Kidney capillary endothelial cell (primary cell): Measurements from ENCODE around the gene ILK.

Experiments
- DNase-seq: peaks from one replicate; pipeline ENCODE4 v3.0.0-alpha.2; 2018; ENCODE audit warnings: low spot score

Gene ILK

DNA sequence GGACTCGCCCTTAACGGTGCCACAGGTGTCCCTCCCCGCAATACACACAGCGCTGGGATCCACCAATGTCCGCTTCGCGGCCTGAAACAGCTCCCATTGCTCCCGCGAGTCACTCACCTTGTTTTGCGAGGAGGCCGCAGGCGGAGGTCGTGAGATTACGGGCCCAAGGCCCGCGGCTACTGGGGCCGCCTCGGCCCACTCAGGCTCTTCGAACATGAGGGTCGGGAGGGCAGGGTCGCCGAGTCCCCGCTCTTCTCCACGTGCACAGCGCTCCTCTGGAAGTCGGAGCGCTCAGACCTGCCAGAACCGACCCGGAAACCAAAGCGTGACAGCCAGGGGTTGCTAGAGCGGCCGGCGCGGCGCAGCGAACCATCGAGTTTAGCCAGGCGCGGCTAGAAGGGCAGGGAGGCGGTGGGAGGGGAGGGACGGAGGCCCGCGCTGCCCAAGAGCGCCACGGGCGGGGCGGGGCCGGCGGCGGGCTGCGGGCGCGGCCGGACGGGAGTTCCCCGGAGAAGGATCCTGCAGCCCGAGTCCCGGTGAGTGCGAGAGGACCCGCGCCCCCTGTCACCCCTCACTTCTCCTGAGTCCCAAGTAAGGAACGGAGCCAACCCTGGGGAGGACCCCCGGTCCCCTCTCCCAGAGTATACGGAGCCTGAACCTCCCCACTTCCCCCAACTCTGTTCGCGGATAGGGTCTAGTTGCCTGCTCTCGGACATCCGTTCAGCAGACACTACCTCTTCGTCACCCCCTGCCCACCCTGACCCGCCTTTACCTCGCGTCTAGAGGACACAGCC lies at the start of gene ILK, which contains the start of gene RRP8:
Gene ILK, plus strand, starts transcription at position 488 of the 794 bp plus-strand sequence. CDS start 498 bp downstream, outside the sequence.
Gene RRP8, minus strand, starts transcription at position 330 of the 794 bp plus-strand sequence. Its CDS starts 114 bp downstream, at position 216.
- peak; percentile 82 for DNase-seq

- no peak for DNase-seq
Observed at GRCh38 chr11:6554828-6555706, 48.5 kb upstream of the ILK start.

DNA sequence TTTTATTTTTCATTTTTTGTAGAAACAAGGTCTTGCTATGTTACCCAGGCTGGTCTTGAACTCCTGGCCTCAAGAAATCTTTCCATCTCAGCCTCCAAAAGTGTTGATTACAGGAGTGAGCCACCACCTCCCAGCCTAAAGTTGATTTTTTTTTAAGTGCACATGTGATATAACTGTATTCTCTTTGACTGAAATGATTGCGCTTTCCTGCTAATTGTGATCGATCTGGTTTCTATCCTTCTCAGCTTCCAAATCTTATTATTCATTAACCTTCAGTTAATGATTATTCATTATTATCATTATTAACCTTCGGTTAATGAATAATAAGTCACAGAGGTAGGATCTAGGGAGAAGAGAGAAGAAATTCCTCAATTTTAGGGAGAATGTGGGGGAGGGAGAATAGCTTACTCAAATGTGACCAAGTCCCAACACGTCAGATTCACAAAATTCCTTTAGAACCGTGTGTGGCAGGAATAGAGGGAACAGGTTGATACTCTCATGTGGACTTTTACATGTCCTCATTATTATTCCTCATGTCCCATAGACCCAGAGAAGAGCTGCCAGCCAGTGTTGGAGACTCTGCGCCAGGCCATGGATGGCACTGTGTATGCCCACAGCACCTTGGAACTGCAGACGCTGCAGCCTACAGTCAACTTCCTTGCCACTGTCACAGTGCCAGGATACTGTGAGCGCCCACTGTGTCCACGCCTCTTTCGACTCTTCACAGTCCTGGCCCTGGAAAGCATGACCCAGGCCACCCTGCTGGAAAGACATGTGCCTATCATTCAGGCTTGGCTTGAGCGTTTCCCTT lies 47.2 kb upstream of the ILK start:
- no peak for DNase-seq

DNA sequence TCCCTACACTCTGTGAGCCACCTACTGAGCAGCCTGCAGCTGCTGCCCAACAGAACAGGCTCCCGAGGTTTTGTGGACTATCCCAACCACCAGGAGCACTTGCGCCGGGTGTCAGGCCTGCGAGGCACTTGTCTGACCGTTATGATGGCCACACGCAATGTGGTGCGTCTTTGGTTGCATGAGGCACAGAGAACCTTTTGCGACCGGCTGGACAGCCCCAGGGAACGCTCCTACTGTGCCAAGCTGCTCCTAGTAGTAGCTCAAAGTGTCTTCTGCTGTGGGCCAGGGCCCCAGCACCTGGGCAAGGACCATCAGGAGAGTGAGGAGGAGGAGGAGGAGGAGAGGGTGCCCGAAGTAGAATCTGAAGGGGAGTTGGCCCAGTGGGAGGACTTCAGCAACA lies 46.5 kb upstream of the ILK start:
- no peak for DNase-seq

GRCh38 chr11:6557761-6558674 lies 45.6 kb upstream of the ILK start:
- no peak for DNase-seq

- no peak for DNase-seq
Observed at GRCh38 chr11:6559369-6559768, 44.2 kb upstream of the ILK start.

DNA sequence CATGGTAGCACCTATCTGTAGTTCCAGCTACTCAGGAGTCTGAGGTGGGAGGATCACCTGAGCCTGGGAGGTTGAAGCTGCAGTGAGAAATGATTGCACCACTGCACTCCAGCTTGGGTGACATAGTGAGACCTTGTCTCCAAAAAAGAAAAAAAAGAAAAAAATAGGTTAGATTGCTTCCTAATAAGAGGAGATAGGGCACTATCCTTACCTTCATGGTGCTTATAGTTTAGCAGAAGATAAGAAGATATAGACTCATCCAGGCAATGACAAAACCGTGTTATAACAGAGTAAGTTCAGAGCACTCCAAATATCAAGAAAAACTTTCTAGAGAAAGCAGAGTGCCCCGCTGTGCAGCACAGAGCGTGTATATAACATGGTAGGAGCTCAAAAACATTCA lies 42.3 kb upstream of the ILK start:
- no peak for DNase-seq

GRCh38 chr11:6563121-6563619 lies 40.4 kb upstream of the ILK start:
- DNase-seq, result no peak

DNA sequence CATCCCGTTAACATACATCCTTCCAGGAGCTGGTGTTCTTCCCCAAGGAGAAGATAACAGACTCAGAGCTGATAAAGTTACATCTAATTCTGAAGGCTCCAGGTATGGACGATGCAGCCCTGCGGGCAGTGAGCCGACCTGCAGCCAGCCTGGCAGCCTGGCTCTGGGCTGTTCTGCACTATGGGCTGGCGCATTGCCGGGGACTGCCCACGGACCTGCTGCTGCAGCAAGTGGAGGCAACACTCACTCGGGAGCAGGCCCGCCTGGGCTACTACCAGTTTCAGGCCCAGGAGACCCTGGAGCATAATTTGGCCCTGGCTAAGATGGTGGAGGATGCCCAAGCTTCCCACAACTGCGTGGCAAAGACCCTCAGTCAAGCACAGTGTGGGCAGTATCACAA lies 39.9 kb upstream of the ILK start:
- no peak for DNase-seq

DNA sequence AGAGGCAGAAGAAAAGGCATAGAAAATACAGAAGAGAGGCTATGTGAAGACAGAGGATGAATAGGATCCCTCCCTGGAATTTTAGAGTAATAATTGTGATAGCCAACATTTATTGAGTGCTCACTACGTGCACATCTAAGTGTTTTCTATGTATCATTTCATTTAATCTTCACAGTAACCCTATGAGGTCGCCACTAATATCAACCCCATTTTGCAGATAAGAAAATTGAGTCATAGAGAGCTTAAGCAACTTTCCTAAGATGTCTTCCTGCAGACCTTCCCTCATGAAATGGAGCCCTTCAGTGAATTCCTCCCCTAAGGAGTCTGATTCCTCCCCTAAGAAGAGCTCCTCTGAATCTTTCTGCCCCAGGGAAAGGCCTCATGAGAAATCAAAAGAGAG lies 38.2 kb upstream of the ILK start:
- DNase-seq, result no peak

DNA sequence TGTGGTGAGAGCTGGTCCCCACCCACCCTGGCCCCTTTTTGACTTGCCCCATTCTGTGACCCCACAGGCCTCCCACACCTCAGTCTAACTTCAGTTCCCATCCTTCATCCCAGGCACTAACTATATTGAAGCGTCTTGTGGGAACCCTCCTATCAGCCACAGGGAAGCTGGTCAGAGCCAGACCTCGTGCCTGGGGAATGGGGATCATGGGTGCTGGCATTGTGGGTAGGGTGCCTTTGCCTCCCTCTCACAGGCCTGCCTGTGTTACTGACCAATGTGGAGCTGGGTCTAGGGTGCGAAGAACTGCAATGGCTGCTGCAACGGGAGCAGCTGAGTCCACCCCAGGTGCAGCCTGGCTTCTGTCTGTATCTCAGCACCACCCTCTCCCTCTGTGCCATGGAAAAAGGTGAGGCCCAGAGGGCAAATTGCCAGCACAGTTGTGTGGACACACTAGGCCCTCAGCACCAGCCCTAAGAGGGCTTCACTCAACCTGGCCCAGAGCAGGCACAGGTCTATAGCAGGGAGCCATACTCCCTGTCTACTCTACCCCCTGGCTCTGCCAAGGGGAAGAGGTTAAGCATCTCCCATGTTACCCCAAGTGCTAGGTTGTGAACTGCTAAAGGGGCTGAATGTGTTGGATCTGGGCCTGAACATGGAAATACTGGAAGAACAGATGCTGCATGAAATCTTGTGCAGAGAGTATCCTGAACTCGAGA lies 37.4 kb upstream of the ILK start:
- DNase-seq, result no peak

DNA sequence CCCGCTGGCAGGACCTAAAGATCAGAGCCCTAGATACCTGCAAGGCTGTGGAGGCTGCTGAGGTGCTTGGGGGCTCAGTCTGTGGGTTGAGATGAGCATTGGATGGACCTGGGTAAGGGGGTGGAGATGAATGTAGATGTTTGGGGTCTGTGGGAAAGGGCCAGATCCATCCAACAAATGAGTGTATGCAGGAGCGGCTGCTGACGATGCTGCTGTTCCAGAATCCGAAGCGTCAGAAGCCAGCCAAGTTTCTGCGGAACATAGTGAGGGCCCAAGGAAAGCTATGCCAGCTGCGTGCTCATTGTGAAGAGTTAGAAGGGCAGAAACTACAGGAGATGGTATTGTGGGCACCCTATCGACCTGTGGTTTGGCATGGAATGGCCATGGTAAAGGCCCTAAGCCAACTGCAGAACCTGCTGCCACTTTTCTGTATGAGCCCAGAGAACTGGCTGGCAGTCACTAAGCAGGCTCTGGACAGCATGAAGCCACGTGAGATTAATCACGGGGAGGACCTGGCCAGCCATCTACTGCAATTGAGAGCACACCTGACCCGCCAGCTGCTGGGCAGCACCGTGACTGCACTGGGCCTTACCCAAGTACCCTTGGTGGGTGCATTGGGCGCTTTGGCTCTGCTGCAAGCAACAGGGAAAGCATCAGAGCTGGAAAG lies 36.7 kb upstream of the ILK start:
- no peak for DNase-seq

GRCh38 chr11:6567371-6567745 lies 36.2 kb upstream of the ILK start:
- DNase-seq, result no peak

DNA sequence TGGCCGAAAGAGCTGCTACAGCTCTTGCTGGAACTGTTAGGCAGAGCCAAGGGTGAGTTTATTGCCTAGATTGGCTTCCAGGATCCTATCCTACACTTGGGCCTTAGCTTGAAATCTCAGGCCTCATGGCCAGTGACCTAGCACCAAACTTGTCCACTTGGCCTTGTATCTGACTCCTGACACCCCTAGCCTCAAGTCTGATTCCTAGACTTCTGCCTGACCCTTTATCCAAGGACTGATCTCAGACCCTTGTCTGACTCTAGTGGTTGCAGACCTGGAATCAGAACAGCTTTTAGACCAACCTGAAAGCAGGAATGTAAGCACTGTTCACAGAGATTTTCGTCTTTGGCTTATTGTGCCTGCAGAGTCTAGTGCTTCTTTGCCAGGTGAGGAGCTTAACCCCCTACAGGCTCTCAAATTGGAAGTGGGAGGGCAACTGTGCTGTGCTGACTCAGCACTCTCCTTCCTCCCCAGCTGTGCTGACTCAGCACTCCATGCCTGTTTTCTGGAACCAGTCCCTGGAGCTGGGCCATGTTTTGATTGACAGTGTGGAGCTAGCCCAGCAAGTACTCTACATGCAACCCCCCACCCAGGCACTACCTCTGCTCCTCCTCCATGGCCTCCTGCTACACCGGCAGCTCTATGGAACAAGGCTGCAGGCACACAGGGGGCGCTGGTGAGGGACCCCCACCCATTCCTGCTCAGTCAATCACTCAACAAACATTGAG lies 35.2 kb upstream of the ILK start:
- no peak for DNase-seq

GRCh38 chr11:6569706-6570105 lies 33.9 kb upstream of the ILK start:
- no peak for DNase-seq

DNA sequence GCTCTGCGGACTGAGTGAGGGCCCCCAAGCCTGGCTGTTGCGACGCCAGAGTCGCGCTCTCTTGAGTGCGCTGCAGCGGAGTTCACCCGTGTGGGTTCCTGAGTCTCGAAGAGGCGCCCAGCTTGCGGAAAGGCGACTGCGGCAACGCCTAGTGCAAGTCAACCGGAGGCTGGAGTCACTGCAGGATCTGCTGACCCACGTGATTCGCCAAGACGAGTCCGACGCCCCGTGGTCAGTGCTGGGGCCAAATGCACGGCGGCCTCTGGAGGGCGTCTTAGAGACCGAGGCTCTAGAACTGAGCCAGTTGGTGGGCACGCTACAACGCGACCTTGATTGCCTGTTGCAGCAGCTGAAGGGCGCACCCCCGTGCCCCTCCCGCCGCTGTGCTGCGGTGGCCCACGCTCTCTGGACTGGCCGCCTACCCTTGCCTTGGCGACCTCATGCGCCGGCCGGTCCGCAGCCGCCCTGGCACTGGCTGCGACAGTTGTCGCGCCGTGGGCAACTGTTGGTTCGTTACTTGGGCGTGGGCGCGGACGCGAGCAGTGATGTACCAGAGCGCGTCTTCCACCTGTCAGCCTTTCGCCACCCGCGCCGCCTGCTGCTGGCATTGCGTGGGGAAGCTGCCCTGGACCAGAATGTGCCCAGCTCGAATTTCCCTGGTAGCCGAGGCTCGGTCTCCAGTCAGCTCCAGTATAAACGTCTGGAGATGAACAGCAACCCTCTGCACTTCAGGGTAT lies 32.7 kb upstream of the ILK start:
- no peak for DNase-seq

DNA sequence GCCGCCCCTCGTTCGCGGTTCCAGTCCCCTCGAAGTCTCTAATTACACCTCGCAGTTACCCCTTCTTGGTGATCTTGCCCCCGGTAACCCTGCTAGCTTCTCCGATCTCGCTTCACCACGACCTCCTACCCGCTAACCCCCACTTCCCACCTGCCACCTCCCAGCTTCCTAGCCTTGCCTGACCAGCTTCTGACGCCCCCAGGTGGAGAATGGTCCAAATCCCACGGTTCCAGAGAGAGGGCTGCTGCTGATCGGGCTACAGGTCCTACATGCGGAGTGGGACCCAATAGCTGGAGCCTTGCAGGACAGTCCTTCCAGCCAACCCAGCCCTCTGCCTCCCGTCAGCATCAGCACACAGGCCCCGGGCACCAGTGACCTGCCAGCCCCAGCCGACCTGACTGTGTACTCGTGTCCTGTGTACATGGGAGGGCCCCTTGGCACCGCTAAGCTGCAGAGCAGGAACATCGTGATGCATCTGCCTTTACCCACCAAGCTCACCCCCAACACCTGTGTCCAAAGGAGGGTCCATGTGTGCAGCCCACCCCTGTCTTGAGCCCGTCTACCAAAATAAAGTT lies 32.1 kb upstream of the ILK start:
- no peak for DNase-seq

- DNase-seq, result no peak
Observed at GRCh38 chr11:6572215-6572614, 31.4 kb upstream of the ILK start.
